H1 (cell line): ENCODE data around the gene AVPI1.

Experiments used
- CTCF ChIP-seq, 3 experiments: IDR thresholded peaks; 1 replicate in 2 of 3; 2 replicates in 1 of 3; pipeline versions ENCODE4 v1.5.1 to v1.6.1; 2011; ENCODE audit warnings: low read length in 3 of 3, mild to moderate bottlenecking in 3 of 3, inconsistent platforms in 2 of 3, low read depth in 1 of 3, moderate library complexity in 1 of 3; ENCODE audit not compliant: insufficient read depth in 1 of 3; ENCODE audit errors: control extremely low read depth in 1 of 3
- EZH2 ChIP-seq: fragments of 200-600 bp; sonication (generic); IDR thresholded peaks from 2 replicates; pipeline ENCODE4 v1.7.1; 2012; ENCODE audit warnings: low read depth, mild to moderate bottlenecking, moderate library complexity, low read length, inconsistent platforms; ENCODE audit not compliant: severe bottlenecking
- RAD21 ChIP-seq, 2 experiments: IDR thresholded peaks in 1 of 2; conservative IDR thresholded peaks in 1 of 2; 2 replicates each; pipeline ENCODE4 v1.6.1; 2011; ENCODE audit warnings: low read depth in 2 of 2, low read length in 2 of 2, improper control_type of control experiment in 1 of 2, inconsistent platforms in 1 of 2, mild to moderate bottlenecking in 1 of 2, moderate library complexity in 1 of 2
- SP1 ChIP-seq: IDR thresholded peaks from 2 replicates; pipeline ENCODE4 v1.6.1; 2011; ENCODE audit warnings: low read depth, low read length

- TF ChIP-seq CTCF (IDR thresholded peaks at IDR 0.05; ENCODE audit: control extremely low read depth in 1 of 3, insufficient read depth in 1 of 3, low read depth in 1 of 3, low read length in 3 of 3) (no peak), RAD21 (IDR thresholded peaks at IDR 0.05 in 1 of 2, conservative IDR thresholded peaks at IDR 0.05 in 1 of 2; ENCODE audit: low read depth in 2 of 2, low read length in 2 of 2) (no peak), SP1 (no peak), EZH2 (no peak)
Measured at GRCh38 chr10:97715259-97715874, 28.3 kb upstream of the AVPI1 start.
